Suppressor macrophage treated with lipopolysaccharide for 1 hour (primary cell): ENCODE results near the gene FKBP14.

Source experiments
- DNase-seq, 3 donors: peaks; one replicate each; pipeline ENCODE4 v3.0.0-alpha.2; 2020 to 2022

The FKBP14 gene

GRCh38 chr7:30032310-30033125 lies 6.0 kb upstream of the FKBP14 start:
- DNase-seq: no peak

- no peak for DNase-seq
These were observed 3.2 kb upstream of the FKBP14 start for GRCh38 chr7:30029696-30030095.

GRCh38 chr7:30028749-30029635 lies 2.5 kb upstream of the FKBP14 start:
- DNase-seq: peak; percentile 43 to 63 (median 51)

GRCh38 chr7:30028216-30028748 lies 1.8 kb upstream of the FKBP14 start, which contains the start of gene PLEKHA8:
Gene PLEKHA8, plus strand, starts transcription at chr7:30028412. Its CDS starts 351 bp downstream, at chr7:30028763.
- DNase-seq: peak; percentile 88 to 94 (median 91)

GRCh38 chr7:30027740-30028215 lies 1.3 kb upstream of the FKBP14 start:
- no peak for DNase-seq

GRCh38 chr7:30027065-30027456 lies 559 bp upstream of the FKBP14 start:
- peak; percentile 42 to 59 (median 54) for DNase-seq

- DNase-seq: no peak
These were observed 3.0 kb downstream of the FKBP14 start for GRCh38 chr7:30023524-30023923.

- DNase-seq: no peak
These were observed 3.5 kb downstream of the FKBP14 start for GRCh38 chr7:30022991-30023390.

GRCh38 chr7:30020535-30020934 lies 6.0 kb downstream of the FKBP14 start:
- DNase-seq: no peak

- DNase-seq: no peak
These were observed 6.5 kb downstream of the FKBP14 start for GRCh38 chr7:30019960-30020359.

GRCh38 chr7:30019387-30019786 lies 7.1 kb downstream of the FKBP14 start:
- DNase-seq: no peak

GRCh38 chr7:30018451-30018850 lies 8.1 kb downstream of the FKBP14 start:
- no peak for DNase-seq

- no peak for DNase-seq
These were observed 13.7 kb downstream of the FKBP14 start for GRCh38 chr7:30012757-30013156.

- no peak for DNase-seq
These were observed 16.5 kb downstream of the FKBP14 start for GRCh38 chr7:30010021-30010420.

GRCh38 chr7:30005464-30005863 lies 21.0 kb downstream of the FKBP14 start:
- no peak for DNase-seq

GRCh38 chr7:30003098-30003497 lies 23.4 kb downstream of the FKBP14 start:
- DNase-seq: no peak

GRCh38 chr7:30001998-30002397 lies 24.5 kb downstream of the FKBP14 start:
- DNase-seq: peak in 2 of 3 donors; percentile 31 to 55

GRCh38 chr7:29998489-29998888 lies 28.0 kb downstream of the FKBP14 start:
- no peak for DNase-seq

GRCh38 chr7:29996321-29996720 lies 30.2 kb downstream of the FKBP14 start:
- no peak for DNase-seq

- no peak for DNase-seq
These were observed 30.9 kb downstream of the FKBP14 start for GRCh38 chr7:29995652-29996051.

- DNase-seq: no peak
These were observed 33.4 kb downstream of the FKBP14 start for GRCh38 chr7:29993140-29993539.

GRCh38 chr7:29991937-29992336 lies 34.6 kb downstream of the FKBP14 start:
- DNase-seq: no peak

- DNase-seq: no peak
These were observed 35.6 kb downstream of the FKBP14 start for GRCh38 chr7:29990931-29991330.
